Progenitor cell of endocrine pancreas (in vitro differentiated cells): Measurements from ENCODE around the gene NCCRP1. TPM values are rescaled to one million over a fixed set of nuclear protein-coding genes. Genes with fewer than 3 reads are reported as not detected.

Experiments used
- DNase-seq: peaks from one replicate; pipeline ENCODE4 v3.0.0; 2021; ENCODE audit warnings: low spot score; ENCODE audit not compliant: unreplicated experiment
- H3K27ac Mint-ChIP-seq: 2 replicates; pipeline ENCODE4 v1.8.0; 2021; ENCODE audit warnings: mild to moderate bottlenecking, moderate library complexity, mixed read lengths
- H3K27me3 Mint-ChIP-seq: 2 replicates; pipeline ENCODE4 v1.8.0; 2021; ENCODE audit warnings: mixed read lengths
- H3K36me3 Mint-ChIP-seq: 2 replicates; pipeline ENCODE4 v1.8.0; 2022; ENCODE audit warnings: mixed read lengths; ENCODE audit not compliant: insufficient read depth
- H3K4me1 Mint-ChIP-seq: 2 replicates; pipeline ENCODE4 v1.8.0; 2021; ENCODE audit warnings: low read depth, mixed read lengths
- H3K4me3 Mint-ChIP-seq: 2 replicates; pipeline ENCODE4 v1.8.0; 2021; ENCODE audit warnings: low read depth, mild to moderate bottlenecking, moderate library complexity, mixed read lengths
- H3K9me3 Mint-ChIP-seq: 2 replicates; pipeline ENCODE4 v1.8.0; 2021; ENCODE audit warnings: low read depth, mixed read lengths
- total RNA-seq: library from RNA; stranded (reverse); gene quantifications from 2 replicates; pipeline ENCODE4 v1.2.1, GENCODE V29; 2021
- TF ChIP-seq, protein P1 (sequence below): fragments of 200-600 bp; sonication (generic); IDR thresholded peaks from one replicate; pipeline ENCODE4 v1.5.0; 2021; ENCODE audit warnings: antibody characterized with exemption, mild to moderate bottlenecking; ENCODE audit not compliant: unreplicated experiment

Gene NCCRP1
- total RNA-seq, 1 donor from 2014 or later: 0.93 TPM

DNA sequence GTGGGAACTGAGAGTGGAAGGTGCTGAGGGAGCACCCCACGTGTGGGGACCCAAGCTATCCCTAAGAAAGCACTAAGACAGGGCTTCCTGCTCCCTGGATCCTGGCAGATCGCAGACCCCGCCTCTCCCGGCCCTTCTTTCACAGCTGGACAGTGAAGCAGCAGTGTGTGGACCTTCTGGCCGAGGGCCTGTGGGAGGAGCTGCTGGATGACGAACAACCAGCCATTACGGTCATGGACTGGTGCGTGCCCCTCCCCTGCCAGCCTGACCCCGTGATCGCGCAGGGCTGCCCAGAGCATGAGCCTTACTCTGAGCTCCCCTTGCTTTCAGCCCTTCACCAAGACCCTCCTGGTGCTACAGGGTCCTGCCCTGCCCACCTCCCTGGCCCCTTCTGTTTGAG, 2.3 kb downstream of the NCCRP1 start:
- TF ChIP-seq, protein P1, sequence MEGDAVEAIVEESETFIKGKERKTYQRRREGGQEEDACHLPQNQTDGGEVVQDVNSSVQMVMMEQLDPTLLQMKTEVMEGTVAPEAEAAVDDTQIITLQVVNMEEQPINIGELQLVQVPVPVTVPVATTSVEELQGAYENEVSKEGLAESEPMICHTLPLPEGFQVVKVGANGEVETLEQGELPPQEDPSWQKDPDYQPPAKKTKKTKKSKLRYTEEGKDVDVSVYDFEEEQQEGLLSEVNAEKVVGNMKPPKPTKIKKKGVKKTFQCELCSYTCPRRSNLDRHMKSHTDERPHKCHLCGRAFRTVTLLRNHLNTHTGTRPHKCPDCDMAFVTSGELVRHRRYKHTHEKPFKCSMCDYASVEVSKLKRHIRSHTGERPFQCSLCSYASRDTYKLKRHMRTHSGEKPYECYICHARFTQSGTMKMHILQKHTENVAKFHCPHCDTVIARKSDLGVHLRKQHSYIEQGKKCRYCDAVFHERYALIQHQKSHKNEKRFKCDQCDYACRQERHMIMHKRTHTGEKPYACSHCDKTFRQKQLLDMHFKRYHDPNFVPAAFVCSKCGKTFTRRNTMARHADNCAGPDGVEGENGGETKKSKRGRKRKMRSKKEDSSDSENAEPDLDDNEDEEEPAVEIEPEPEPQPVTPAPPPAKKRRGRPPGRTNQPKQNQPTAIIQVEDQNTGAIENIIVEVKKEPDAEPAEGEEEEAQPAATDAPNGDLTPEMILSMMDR: no peak
- DNase-seq: no peak
- peaks cover 13% of the 10 kb centered on the region for H3K4me1 Mint-ChIP-seq
- no peaks in the 10 kb centered on the region for H3K36me3 Mint-ChIP-seq
- H3K4me3 Mint-ChIP-seq: no peak overlapping the region
- no peaks in the 10 kb centered on the region for H3K9me3 Mint-ChIP-seq
- H3K27me3 Mint-ChIP-seq: peaks cover 61% of the 10 kb centered on the region
- H3K27ac Mint-ChIP-seq: no peak overlapping the region

GRCh38 chr19:39200066-39200802, 3.5 kb downstream of the NCCRP1 start:
- Mint-ChIP-seq H3K27me3 (peaks cover 60% of the 10 kb centered on the region), H3K9me3 (no peaks in the 10 kb centered on the region), H3K4me3 (no peak overlapping the region), H3K27ac (no peak overlapping the region), H3K4me1 (peaks cover 12% of the 10 kb centered on the region), H3K36me3 (no peaks in the 10 kb centered on the region)
- DNase-seq: no peak
- TF ChIP-seq, protein P1: no peak

GRCh38 chr19:39200803-39201115, 4.0 kb downstream of the NCCRP1 start:
- no peak overlapping the region for H3K4me3 Mint-ChIP-seq
- no peak overlapping the region for H3K27ac Mint-ChIP-seq
- TF ChIP-seq, protein P1: no peak
- peaks cover 57% of the 10 kb centered on the region for H3K27me3 Mint-ChIP-seq
- no peaks in the 10 kb centered on the region for H3K36me3 Mint-ChIP-seq
- DNase-seq: no peak
- peaks cover 8% of the 10 kb centered on the region for H3K4me1 Mint-ChIP-seq
- H3K9me3 Mint-ChIP-seq: no peaks in the 10 kb centered on the region

GRCh38 chr19:39202998-39203355, 6.2 kb downstream of the NCCRP1 start:
- no peaks in the 10 kb centered on the region for H3K36me3 Mint-ChIP-seq
- H3K4me3 Mint-ChIP-seq: no peak overlapping the region
- no peak for DNase-seq
- TF ChIP-seq, protein P1: no peak
- H3K27ac Mint-ChIP-seq: no peak overlapping the region
- peaks cover 3% of the 10 kb centered on the region for H3K4me1 Mint-ChIP-seq
- peaks cover 45% of the 10 kb centered on the region for H3K27me3 Mint-ChIP-seq
- H3K9me3 Mint-ChIP-seq: no peaks in the 10 kb centered on the region

GRCh38 chr19:39203372-39204341, 6.9 kb downstream of the NCCRP1 start, which contains the start of gene SYCN:
Gene SYCN (minus strand): TSS chr19:39204263. CDS start chr19:39204254, 9 bp downstream.
- no peaks in the 10 kb centered on the region for H3K36me3 Mint-ChIP-seq
- no peak for DNase-seq
- H3K4me1 Mint-ChIP-seq: peaks cover 5% of the 10 kb centered on the region
- TF ChIP-seq, protein P1: no peak
- H3K27ac Mint-ChIP-seq: peak within 1 kb of the TSS; percentile 62
- peaks cover 42% of the 10 kb centered on the region for H3K27me3 Mint-ChIP-seq
- no peak within 1 kb of the TSS for H3K4me3 Mint-ChIP-seq
- no peaks in the 10 kb centered on the region for H3K9me3 Mint-ChIP-seq
